ENCODE results near the gene COX19.
"Not testable (repeated sequence)": the region's sequence is repeated elsewhere in the genome, so short reads cannot be mapped to it uniquely, and the experiment has no call there.

Gene COX19

DNA sequence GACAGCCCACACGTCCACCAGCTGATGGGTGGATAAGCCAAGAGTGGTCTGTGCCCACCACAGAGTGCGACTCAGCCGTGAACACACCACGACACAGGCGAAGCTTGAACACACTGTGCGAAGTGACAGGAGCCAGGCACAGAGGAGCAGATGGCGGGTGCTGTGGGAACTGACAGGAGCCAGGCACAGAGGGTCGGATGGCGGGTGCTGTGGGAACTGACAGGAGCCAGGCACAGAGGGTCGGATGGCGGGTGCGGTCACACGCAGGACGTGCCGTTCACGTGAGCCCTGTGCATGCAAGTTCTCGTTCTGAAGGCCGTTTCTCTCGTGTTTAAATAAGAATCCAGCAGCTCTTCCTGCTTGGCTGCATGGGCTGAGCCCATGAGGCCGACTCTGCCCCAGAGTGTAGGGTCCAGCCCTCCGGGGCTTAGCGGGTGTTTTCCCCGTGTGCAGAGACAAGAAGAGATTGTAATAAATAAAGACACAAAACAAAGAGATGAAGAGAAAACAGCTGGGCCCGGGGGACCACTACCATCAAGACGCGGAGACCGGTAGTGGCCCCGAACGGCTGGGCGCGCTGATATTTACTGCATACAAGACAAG, 15.0 kb downstream of the COX19 start:
- TF ChIP-seq CTCF (IDR thresholded peaks at IDR 0.05), result no peak
- Histone ChIP-seq H3K4me1 (ENCODE audit: control insufficient read depth in 1 of 2, insufficient read depth in 1 of 2, low read depth in 1 of 2, low read length in 1 of 2) (peaks cover 59 to 60% of the 10 kb centered on the region in 2 experiments), H3K27me3 (peaks cover 17% of the 10 kb centered on the region), H3K36me3 (no peaks in the 10 kb centered on the region), H3K9me3 (no peaks in the 10 kb centered on the region), H3K27ac (no peak overlapping the region), H3K4me3 (ENCODE audit: low read depth in 1 of 2, low read length in 1 of 2) (no peak overlapping the region)

DNA sequence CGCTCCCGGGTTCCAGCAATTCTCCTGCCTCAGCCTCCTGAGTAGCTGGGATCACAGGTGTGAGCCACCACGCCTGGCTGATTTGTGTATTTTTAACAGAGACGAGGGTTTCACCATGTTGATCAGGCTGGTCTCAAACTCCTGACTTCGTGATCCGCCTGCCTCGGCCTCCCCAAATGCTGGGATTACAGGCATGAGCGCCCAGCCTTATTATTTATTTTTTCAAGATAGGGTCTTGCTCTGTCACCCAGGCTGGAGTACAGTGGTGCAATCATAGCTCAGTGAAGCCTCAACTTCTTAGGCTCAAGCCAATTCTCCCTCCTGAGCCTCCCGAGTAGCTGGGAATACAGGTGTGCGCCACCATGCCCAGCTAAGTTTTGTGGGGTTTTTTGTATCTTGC, 15.6 kb downstream of the COX19 start:
- H3K27me3 ChIP-seq, result peaks cover 17% of the 10 kb centered on the region

GRCh38 chr7:959271-959670, 16.1 kb downstream of the COX19 start:
- H3K4me1 ChIP-seq (ENCODE audit: control insufficient read depth in 1 of 2, insufficient read depth in 1 of 2, low read depth in 1 of 2, low read length in 1 of 2), result peaks cover 56 to 57% of the 10 kb centered on the region in 2 experiments
- no peak for TF ChIP-seq CTCF (IDR thresholded peaks at IDR 0.05)

More for the DNA sequence above, 15.6 kb downstream of the COX19 start:
- peaks cover 59 to 60% of the 10 kb centered on the region in 2 experiments for H3K4me1 ChIP-seq (ENCODE audit: control insufficient read depth in 1 of 2, insufficient read depth in 1 of 2, low read depth in 1 of 2, low read length in 1 of 2)
- not testable (repeated sequence) for H3K36me3 ChIP-seq; H3K9me3 ChIP-seq; H3K27ac ChIP-seq; H3K4me3 ChIP-seq (ENCODE audit: low read depth in 1 of 2, low read length in 1 of 2)

GRCh38 chr7:958221-959200, 16.8 kb downstream of the COX19 start:
- Histone ChIP-seq H3K9me3 (no peaks in the 10 kb centered on the region), H3K36me3 (no peaks in the 10 kb centered on the region), H3K27ac (peak overlapping the region; percentile 79), H3K4me1 (ENCODE audit: control insufficient read depth in 1 of 2, insufficient read depth in 1 of 2, low read depth in 1 of 2, low read length in 1 of 2) (peaks cover 50 to 51% of the 10 kb centered on the region in 2 experiments), H3K4me3 (ENCODE audit: low read depth in 1 of 2, low read length in 1 of 2) (peak overlapping the region; percentile 31 to 54), H3K27me3 (peaks cover 12% of the 10 kb centered on the region)
- TF ChIP-seq CTCF (IDR thresholded peaks at IDR 0.05), result no peak

More at GRCh38 chr7:959271-959670, 16.1 kb downstream of the COX19 start:
- Histone ChIP-seq H3K36me3 (no peaks in the 10 kb centered on the region), H3K27me3 (peaks cover 17% of the 10 kb centered on the region), H3K27ac (no peak overlapping the region), H3K4me3 (ENCODE audit: low read depth in 1 of 2, low read length in 1 of 2) (no peak overlapping the region), H3K9me3 (no peaks in the 10 kb centered on the region)

DNA sequence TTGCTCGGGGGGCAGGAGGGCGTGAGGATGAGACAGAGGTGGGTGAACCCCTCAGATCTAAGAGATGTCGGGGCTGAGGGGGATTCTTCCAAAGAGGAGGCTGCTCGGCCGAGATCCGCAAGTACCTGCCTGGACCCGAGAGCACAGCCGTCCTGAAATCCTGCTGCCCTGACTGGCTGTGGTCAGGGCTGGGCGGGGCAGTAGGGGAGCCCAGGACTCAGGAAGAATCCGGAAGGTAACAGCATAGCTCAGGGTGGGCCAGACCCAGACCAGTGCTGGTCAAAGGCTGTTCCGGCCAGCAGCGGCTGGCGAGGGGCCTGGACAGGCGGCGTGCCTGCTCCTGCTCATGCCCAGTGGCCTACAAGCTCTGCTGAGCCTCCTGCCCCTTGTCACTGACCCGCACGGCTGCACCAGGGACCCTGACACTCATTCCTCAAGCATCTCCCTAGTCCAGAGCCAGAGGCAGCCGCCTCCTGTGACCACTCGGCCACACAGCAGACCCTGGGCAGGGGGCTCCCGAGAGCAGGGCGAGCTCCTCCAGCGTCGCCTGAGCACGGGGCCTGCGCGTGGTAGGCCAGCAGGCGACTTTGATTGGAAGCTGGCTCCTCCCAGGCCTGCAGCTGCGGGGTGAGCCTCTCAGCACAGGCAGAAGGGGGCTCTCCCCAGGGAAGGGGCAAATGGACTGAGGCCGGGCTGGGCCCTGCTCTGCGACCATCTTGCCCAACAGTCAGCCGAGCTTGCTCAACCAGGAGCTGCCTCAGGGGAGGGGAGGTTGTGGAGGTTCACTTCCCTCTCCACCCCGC, 17.7 kb downstream of the COX19 start:
- peaks cover 51% of the 10 kb centered on the region in 2 experiments for H3K4me1 ChIP-seq (ENCODE audit: control insufficient read depth in 1 of 2, insufficient read depth in 1 of 2, low read depth in 1 of 2, low read length in 1 of 2)
- no peak for TF ChIP-seq CTCF (IDR thresholded peaks at IDR 0.05)
- H3K27me3 ChIP-seq, result peaks cover 3% of the 10 kb centered on the region
- peak overlapping the region; percentile 31 to 54 for H3K4me3 ChIP-seq (ENCODE audit: low read depth in 1 of 2, low read length in 1 of 2)
- no peaks in the 10 kb centered on the region for H3K36me3 ChIP-seq
- no peaks in the 10 kb centered on the region for H3K9me3 ChIP-seq
- H3K27ac ChIP-seq, result peak overlapping the region; percentile 79
